Activated CD4-positive, alpha-beta T cell treated with anti-CD3 and anti-CD28 coated beads for 1 hour (primary cell): ENCODE data around the gene COL6A6.

Source experiments
- DNase-seq: peaks from one replicate; pipeline ENCODE4 v3.0.0-alpha.2; 2020

Gene COL6A6, protein sequence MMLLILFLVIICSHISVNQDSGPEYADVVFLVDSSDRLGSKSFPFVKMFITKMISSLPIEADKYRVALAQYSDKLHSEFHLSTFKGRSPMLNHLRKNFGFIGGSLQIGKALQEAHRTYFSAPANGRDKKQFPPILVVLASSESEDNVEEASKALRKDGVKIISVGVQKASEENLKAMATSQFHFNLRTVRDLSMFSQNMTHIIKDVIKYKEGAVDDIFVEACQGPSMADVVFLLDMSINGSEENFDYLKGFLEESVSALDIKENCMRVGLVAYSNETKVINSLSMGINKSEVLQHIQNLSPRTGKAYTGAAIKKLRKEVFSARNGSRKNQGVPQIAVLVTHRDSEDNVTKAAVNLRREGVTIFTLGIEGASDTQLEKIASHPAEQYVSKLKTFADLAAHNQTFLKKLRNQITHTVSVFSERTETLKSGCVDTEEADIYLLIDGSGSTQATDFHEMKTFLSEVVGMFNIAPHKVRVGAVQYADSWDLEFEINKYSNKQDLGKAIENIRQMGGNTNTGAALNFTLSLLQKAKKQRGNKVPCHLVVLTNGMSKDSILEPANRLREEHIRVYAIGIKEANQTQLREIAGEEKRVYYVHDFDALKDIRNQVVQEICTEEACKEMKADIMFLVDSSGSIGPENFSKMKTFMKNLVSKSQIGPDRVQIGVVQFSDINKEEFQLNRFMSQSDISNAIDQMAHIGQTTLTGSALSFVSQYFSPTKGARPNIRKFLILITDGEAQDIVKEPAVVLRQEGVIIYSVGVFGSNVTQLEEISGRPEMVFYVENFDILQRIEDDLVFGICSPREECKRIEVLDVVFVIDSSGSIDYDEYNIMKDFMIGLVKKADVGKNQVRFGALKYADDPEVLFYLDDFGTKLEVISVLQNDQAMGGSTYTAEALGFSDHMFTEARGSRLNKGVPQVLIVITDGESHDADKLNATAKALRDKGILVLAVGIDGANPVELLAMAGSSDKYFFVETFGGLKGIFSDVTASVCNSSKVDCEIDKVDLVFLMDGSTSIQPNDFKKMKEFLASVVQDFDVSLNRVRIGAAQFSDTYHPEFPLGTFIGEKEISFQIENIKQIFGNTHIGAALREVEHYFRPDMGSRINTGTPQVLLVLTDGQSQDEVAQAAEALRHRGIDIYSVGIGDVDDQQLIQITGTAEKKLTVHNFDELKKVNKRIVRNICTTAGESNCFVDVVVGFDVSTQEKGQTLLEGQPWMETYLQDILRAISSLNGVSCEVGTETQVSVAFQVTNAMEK (N-terminal part only)

GRCh38 chr3:130516645-130517512 is at the start of gene COL6A6:
Gene COL6A6, plus strand, starts transcription at chr3:130517177. Its CDS starts 43,188 bp downstream, at chr3:130560365.
- no peak for DNase-seq

GRCh38 chr3:130468311-130468710 is 48.7 kb upstream of the COL6A6 start:
- no peak for DNase-seq

DNA sequence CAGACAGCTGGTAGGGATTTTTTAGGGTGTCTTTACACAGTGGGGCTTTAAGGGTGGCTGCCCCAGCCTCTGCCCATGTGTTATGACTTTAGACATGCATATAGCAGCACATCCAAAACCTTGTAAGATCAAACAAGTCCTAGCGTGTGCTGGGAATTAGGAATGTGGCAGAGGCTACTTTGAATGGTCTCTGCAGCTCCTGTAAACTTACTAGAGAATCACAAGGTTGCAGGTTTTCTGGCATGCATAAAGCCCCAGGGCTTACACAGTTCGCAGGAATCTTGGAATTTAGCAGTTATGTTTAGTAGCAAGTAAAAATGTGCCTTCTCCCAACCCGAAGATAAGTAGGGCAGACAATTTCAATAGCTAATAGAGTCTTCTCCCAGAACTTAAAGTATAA is 46.9 kb upstream of the COL6A6 start:
- no peak for DNase-seq

DNA sequence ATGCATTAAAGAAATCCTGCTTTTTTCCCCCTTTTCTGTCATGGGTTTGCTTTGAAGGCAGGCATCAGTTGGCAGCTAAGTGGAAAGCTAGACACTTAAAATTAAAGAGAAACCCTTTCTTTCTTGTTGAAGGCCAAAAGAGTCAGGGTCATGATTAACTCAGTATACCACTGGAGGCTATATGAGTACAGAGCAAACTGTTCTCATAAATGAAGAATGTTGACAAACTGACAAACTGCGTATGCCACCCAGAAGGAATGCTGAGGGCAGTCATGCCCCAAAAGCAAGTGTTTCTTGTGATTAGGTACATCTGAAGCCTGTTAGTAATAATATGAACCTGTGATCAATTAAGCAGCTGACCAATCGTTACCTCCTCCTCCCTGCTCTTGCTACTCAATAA is 43.6 kb upstream of the COL6A6 start:
- no peak for DNase-seq

GRCh38 chr3:130480736-130481135 is 36.2 kb upstream of the COL6A6 start:
- DNase-seq, result no peak

GRCh38 chr3:130488288-130488687 is 28.7 kb upstream of the COL6A6 start:
- no peak for DNase-seq

GRCh38 chr3:130488769-130489450 is 28.1 kb upstream of the COL6A6 start:
- no peak for DNase-seq

DNA sequence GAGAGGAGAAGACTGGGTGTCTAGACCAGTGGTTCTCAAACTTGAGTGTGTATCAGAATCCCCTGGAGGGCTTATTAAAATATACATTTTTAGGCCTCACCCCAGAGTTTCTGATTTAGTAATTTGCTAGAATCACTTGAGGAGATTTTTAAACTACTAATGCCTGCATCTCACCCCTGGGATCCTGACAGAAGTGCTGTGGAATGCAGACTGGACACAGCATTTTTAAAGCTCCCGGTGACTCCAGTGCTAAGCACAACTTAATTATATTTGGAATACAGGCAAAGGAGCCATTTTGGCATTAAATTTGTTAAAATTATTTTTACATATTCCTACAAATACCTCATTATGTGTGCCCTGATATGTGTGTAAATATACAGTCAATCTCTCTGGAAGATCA is 26.7 kb upstream of the COL6A6 start:
- no peak for DNase-seq

DNA sequence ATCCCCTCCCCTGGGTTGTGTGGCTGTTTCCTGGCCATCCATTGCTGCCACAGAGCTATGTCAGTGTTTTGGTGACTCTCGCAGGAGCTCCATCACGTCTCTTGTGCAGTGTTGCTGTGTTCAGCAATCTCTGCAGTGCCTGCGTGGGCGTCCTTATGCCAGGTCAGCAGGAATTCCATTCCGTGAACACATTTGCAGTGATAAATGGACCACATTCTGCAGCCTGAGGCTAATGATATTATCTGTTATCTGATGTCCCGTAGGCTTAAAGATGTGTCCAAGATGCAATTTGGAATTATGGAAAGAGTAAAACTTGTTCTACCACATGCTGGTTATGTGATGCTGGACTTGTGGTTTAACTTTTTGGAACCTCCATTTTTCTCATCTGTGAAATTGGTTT is 25.5 kb upstream of the COL6A6 start:
- DNase-seq, result no peak

GRCh38 chr3:130504701-130505100 is 12.3 kb upstream of the COL6A6 start:
- DNase-seq, result no peak

- no peak for DNase-seq
These were observed 10.9 kb upstream of the COL6A6 start for GRCh38 chr3:130506031-130506430.

DNA sequence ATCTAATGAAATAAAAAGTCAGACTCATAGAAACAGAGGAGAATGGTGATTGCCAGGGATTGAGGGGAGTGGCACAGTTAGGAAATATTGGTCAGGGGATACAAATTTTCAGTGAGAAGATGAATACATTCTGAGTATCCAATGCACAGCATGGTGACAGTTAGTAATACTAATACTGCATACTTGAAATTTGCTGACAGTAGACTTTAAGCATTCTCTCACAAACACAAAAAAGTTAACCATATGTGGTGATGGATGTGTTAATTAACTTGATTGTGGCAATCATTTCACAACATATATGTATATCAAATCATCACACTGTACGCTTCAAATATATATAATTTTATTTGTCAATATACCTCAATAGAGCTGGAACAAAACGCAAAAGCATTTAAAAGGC is 9.2 kb upstream of the COL6A6 start:
- no peak for DNase-seq

DNA sequence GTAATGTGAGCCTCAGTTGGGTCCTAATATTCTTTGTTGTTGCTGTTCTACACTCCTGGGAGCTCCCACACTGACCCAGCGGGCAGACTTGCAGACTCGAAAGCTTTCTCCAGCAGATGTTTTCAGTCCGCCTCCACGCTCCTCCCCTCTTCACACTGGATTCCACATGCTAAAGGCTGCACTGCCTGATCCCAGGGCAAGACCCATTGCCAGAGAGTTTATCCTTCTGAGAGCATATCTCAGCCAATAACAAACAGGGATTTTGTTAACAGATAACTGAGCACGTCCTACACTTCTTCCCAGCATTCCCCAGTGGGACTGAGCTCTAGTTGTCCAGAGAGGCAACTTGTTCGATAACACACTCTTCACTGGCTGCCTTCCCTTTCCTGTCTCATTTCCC is 8.0 kb upstream of the COL6A6 start:
- DNase-seq, result no peak

- DNase-seq, result no peak
These were observed 2.3 kb upstream of the COL6A6 start for GRCh38 chr3:130514681-130515080.

DNA sequence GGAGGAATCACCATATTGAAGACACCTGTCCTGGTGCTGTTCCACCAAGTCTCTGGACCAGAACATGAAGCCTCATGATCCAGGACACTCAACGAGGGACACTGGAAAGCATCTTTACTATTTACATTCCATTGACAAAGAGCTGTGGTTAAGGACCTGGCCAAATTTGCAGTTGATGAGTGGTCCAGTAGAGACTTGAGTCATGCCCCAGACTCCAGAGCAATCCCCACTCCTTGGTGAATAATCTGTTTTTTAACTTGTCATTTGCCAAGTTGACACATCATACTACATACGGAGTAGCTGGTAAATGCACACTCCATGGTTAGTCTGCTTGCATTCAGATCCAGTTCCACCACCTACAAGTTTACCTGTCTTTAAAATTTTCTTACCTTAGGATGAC is 1.2 kb upstream of the COL6A6 start:
- DNase-seq, result no peak

GRCh38 chr3:130517602-130518001 is 625 bp downstream of the COL6A6 start:
- DNase-seq, result no peak

GRCh38 chr3:130519754-130520153 is 2.8 kb downstream of the COL6A6 start:
- DNase-seq, result no peak

DNA sequence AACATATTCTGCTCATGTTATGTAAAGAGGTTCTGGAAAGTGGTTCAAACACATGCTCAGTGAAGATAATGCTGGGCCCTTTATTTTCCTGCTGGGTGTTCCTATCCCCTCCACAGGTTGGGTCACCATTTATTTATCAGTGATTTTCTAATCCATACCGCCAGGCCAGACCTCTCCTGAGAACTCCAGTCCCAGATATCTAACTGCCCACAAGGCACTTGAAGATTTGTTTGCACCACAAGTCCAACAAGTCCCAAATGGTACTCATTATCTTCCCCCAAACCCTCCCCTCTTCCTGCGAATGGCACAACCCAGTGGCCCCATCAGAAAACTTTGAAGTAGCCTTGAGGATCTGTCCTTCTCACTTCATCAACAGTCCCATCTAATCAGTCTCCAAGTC is 5.4 kb downstream of the COL6A6 start:
- DNase-seq, result no peak

DNA sequence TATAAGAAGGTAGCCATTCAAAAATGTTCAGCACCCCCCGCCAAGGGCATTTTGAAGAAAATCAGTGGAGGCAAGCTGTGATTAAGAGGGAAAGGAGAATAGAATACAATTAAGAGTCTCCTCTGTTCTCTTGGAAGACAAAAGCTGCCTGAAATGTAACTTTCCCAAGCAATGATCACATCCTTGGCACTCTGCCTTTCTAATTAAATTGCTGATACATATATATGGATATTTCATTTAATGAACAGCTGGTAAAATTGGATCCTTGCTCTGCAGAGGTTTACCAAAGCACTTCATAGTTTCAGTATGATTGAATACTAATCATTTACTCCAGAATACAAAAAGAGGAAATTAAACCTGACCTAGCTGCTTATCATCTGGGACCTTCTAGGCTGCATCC is 10.4 kb downstream of the COL6A6 start:
- no peak for DNase-seq

- DNase-seq, result no peak
These were observed 11.1 kb downstream of the COL6A6 start for GRCh38 chr3:130528120-130528519.

DNA sequence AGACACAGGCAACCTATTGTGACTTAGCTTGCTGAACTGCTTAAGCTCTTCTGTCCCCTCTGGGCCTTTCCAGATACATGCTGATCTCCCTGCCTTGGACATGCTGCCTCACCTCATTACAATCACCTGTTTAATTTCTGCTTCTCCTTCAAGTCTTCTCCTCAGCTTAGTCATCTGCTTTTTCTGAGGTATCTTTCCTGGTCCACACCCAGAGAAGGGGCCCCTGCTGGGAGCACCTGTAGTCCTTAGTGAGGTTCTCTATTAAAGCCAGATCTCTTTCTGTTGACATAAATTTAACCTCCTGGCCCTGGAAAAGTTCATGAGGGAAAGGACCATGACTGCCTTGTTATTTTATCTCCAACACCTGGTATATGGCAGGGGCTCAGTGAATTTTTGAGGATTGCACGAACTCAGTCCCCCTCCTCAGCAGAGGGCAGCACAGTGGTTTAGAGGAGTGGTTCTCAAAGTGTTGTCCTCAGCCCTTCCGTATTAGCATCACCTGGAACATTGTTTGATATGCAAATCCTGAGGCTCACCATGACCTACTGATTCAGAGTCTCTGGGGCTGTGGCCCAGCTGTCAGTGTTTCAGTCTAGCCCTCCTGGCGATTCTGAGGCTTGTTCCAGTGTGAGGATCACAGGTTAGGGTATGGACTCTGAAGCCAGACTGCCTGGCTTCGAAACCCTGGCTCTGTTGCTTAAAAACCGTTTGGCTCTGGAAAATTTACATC is 12.7 kb downstream of the COL6A6 start:
- DNase-seq, result no peak
